Right lung (tissue), 5 donors: ENCODE data around the gene LPO. TPM values are rescaled to one million over a fixed set of nuclear protein-coding genes. Genes with fewer than 3 reads are reported as not detected.

ENCODE experiments used
- DNase-seq, 2 donors: peaks; one replicate each; pipeline ENCODE4 v3.0.0-alpha.2; 2013
- polyA plus RNA-seq, 5 donors: library from polyadenylated mRNA; unstranded; fragments of 120-200 nt; gene quantifications; one replicate each; pipeline versions ENCODE4 v1.2.1 to v1.2.3, GENCODE V29; 2013; ENCODE audit warnings: inconsistent platforms in 1 of 5, low replicate concordance in 1 of 5; ENCODE audit not compliant: insufficient read length in 5 of 5, insufficient read depth in 1 of 5

Gene LPO
- polyA plus RNA-seq, 5 donors, result 0.05 to 0.29 (median 0.12) TPM

DNA sequence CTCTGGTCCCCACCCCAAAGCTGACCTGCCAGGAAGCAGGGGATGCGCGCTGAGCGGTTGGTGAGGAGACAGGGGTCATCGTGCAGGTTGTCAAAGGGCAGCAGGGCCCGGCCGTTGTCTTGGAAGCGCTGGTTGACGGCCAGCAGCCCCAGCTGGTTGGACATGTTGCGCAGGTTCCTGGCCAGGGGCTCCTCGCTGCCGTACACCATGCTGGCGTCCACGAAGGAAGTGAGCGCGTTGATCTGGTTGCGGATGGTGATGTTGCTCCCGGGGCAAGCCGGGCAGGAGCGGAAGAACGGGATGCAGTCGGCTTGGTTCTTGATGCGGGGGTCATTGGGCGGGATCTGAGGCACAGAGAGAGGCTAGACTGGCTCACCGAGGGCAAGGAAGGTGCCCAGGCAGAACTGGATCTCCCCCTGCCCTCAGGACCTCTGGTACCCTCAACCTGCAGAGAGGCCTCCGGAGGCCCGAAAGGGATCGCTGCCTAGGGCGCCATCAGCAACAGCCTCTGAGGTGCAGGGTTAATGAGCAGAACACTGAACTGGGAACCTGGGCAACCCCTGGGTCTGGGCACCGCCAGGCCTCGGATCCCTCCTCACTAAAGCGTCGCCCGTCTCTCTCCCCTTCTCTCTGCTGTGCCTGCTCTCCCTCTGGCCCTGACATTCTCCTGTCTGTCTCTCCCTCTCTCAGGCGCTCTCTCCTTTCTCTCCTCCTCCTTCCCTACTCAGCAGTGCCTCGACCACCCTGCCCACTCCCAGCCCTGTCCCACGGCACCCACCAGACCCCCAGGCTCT, 39.6 kb downstream of the LPO start:
- DNase-seq, result no peak

DNA sequence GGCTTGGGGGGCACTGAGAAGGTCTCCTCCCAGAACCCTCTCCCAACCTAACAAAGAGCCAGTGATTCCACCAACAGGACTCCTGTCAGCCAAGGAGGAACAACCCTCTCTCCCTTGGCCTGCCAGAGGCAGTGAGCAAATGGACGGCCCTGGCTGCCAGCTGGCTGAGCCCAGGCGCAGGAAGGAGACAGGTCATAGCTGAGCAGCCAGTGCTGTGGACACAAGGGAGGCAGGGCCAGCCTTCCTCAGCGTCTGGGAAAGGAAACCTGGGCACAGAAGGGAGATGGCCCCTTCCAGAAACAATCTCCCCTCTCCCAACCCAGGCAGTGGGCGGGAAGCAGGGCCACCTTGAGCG, 40.3 kb downstream of the LPO start:
- DNase-seq, result no peak

DNA sequence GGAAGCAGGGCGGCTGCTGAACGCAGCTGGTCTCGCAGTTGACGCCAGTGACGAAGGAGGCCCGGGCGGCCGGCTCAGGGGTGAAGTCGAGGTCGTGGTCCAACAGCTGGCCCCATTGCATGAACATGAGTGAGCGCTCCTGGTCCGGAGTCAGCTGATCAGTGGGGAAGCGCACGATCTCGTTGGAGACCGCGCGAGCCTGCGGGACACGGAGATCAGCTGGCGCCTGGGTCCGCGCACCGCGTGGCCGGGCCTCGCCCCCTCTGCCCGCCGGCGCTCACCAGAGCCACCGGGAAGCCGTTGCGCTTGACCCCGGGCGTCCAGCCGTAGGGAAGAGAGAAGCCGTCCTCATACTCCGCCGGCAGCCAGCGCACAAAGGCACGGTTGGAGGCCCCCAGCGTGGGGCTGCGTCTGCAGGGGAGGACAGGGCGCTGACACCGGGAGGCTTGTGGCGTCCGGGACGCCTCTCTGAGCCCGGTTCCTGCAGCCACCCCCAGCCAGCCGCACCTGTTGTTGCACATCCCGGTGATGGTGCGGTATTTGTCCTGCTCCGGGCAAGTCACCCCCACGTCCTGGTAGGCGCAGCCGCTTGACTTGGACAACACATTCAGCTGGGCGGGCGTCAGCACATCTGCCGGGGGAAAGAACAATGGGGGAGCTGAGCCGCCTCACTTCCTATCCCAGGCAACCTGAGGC, 40.8 kb downstream of the LPO start:
- peak; percentile 61 to 62 for DNase-seq

DNA sequence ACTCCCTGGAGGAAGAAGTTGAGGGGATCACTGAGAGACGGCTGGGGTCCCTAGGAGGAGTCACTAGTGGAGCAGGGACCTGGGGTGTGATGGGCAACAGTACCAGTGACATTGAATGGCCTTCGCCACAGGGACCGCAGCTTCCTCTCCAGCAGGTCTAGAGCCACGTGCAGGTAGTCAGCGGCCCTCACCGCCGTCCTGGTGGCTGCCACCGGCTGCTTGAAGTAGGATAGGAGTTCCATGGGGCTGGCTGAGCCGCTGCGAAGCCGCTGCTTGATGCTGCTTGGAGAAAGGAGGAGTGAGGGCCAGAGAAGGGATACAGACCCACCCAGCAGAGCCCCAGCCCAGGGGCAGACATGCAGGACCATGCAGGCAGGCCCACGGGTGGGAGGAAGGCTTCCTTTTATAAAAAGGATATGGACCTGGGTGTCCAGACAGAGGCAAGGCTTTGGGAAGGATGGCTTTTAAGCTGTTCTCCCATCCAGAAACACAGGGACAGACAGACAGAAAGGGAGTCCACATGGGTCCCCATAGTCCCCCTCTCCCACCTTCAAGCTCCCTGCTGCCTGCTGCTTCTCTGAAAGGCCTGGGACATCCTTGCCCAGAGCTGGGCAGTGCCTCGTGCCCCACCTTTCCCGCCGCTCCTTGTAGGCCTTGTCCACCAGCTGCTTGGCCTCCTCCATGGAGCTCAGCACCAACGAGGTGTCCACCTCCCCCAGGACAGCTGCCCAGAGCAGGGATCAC, 41.5 kb downstream of the LPO start:
- DNase-seq, result no peak

DNA sequence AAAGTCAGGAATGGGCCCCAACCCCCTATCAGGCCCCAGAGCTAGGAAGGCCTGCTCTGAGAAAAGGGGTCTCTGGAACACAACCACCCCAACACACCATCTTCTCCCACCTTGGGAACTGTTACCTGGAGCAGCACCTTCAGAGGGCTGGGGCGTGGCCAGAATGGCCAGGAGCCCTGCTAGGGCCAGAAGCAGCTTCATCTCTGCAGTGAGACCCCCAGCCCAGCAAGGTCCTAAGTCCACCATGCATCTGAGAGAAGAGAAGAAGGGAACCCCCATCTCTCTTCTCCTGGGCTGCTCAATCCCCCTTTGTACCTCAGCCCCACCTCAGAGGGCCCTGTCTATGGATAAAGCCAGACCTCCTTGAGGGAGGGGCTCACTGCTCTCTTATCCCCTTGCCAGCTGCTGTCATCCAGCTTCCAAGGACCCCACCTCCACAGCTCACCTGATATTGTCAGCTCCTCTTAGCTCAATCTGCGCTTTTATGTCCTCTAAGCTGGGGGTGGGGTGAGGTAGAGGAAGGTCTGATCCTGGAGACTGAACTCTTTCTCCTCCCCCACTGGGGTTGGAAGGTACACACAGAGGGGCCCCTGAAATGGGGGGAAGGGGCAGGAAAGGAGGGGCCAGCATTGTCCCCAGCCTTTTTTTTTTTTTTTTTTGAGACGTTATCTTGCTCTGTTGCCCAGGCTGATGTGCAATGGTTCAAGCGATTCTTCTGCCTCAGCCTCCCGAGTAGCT, 42.3 kb downstream of the LPO start, which contains the start of gene MPO:
TSS of gene MPO (minus strand) at position 456 of the 738 bp plus-strand sequence. CDS start at position 279, 177 bp downstream.
- DNase-seq, result no peak

DNA sequence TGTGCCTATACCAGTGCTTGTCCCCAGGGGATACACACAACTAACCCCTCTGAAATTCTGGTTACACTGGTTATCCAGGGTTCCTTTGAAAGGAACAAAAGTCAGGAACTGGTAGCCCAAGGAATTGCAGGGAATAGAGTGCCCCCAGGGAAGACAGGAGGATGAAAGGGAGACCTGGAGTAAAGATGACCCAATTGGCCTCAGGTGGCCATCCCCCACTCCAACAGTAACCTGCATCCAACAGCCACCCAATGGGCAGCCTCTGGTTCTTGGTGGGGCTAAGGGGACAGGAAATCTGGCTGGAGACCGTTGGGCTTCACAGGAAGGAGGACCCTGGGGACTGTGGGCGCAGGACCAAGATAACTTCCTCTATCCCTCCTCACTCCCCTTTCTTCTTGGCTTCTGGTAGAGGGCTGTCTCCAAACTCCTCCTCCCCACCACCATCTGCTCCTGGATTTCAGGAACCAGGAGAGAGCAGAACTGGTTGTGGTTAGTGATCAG, 43.2 kb downstream of the LPO start:
- DNase-seq, result no peak

DNA sequence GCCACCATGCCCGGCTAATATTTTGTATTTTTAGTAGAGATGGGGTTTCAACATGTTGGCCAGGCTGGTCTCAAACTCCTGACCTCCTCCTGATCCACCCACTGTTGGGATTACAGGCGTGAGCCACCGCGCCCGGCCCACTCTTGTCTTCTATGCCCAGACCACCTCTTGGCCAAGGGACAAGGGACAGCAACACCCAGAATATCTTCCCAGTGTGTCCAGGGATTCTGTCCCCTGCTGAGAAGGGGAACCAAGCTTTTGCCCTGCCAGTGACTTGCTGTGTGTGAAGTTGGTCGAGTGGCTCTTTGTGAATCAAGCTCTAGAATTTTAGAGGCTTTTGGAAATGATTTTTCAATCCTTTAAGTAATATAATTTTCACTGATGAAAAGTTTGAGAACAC, 44.1 kb downstream of the LPO start:
- DNase-seq, result no peak

DNA sequence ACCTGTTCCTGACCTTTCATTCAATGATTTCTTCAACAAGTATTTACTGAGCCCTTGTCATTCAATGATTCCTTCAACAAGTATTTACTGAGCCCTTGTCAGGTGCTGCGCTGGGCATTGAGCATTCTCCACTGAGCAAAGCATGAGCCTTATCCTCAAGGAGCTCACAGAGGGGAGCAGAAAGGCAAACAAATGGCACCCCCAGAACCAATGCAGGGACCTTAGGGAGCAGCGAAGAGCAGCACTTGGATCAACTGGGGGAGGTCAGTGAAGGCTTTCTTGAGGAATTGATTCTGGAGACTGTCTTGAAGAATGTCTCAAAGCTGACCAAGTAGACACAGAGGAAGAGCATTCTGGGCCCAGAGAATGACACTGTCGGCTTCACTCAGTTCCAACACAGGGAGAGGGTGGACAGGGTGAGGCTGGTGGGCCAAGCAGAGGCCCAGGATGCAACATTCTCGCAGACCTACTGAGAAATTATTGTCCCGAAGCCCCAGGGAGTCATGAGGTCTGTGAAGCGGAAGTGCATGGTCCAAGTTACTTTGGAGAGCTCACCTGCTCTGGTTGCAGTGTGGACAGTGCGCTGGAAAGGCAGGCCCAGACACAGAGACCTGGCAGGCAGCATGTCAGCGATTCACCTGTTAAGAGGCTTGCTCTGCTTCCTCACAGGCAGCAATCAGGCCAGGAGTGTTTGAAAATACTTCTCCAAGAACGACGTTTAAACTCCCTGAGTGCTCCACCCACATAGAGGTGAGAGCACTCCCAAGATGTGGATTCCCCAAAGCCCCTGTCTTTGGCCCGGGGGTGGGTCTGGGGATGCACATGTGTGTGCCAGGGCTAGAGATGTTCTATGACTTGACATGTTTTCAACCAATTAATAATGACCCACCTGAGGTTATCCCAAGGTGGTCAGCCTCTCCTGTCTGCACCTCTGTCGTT, 45.6 kb downstream of the LPO start:
- DNase-seq, result no peak

DNA sequence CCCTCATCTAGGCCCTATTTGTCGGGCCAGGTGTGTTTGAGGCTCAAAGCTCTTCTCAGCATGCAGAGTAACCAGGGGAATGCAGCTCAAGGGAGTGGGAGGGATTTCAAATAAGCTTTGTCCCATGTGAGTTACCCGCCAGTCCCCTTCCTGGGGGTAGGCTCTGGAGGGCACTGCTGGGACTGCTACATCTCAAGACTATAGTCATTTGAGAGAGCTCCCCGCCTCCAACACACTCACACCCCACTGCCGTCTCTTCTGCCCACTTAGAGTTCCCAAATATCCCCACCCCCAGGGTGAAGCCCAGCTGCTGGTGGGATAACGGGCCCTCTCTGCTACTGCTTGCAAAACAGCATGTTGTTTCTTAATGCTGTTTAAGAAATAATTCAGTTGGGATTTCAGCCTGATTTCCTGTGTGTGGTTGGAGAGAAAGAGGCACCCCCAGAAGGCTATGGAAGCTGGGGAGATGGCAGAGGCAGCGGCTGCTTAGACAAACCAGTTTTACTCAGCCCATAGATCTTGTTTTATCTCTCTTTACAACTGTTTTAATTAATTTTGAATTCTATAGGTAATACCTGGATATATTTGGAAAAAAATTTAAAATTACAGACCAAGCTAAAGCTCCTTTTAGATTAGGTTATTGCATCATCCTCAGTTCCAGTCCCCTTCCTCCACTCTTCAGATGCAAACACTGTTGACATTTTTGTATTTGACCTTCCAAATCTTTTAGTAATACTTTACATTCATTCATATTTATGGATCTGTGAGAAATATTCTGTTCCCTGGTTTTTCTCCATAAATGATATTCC, 46.4 kb downstream of the LPO start:
- no peak for DNase-seq

DNA sequence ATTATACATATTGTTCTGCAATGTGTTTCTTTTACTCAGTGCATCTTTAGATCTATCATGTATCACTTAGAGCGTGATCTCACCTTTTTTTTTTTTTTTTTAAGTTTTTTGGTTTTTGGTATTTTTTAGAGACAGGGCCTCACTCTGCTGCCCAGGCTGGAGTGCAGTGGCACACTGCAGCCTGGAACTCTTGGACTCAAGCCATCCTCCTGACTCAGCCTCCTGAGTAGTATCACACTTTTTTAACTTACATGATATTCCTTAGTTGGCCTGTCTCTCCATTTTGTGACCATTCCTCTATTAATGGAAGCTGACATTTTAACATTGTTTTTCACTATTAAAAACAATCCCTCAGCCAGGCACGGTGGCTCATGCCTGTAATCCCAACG, 47.0 kb downstream of the LPO start:
- DNase-seq, result no peak

DNA sequence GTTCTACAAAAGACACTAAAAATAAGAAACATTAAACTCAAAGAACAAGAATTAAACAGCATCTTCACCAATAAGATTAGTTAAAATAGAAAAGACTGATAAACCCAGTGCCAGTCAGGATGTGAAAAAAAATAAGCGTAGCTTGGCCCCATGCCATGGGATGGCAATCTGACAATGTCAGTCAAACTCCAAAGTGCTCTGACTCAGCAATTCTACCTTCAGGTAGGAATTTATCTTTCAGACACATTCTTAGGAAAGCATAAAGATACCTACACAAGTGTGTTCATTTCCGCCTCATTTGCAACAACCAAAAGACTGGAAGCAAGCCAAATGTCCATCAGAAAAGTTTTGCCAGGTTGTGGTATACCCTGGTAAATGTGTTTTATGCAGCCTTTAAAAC, 51.5 kb downstream of the LPO start:
- DNase-seq, result no peak

DNA sequence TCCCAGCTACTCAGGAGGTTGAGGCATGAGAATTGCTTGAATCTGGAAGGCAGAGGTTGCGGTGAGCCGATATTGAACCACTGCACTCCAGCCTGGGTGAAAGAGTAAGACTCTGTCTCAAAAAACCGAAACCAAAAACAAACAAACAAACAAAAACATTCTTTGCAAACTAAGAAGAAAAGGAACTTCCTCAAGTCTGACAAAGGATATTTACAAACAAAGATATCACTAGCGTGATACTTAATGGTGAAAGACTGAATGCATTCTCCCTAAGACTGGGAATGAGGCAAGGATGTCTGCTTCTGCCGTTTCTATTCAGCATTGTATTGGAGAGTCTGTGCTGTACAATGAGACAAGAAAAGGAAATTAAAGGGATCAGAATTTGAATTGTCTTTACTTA, 52.9 kb downstream of the LPO start:
- DNase-seq, result no peak

DNA sequence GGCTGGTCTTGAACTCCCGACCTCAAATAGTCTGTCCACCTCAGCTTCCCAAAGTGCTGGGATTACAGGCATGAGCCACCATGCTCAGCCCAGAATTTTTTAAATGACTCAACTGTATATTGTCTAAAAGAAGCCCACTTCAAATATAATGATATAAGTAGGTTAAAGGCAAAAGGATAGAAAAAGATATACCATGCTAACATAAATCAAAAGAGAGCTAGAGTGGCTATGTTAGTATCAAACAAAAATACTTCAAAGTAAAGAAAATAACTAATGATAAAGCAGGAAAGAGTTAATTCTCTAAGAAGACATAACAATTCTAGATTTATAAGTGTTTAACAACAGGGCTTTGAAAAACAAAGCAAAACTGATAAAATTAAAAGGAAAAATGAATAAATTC, 55.6 kb downstream of the LPO start:
- DNase-seq, result no peak

DNA sequence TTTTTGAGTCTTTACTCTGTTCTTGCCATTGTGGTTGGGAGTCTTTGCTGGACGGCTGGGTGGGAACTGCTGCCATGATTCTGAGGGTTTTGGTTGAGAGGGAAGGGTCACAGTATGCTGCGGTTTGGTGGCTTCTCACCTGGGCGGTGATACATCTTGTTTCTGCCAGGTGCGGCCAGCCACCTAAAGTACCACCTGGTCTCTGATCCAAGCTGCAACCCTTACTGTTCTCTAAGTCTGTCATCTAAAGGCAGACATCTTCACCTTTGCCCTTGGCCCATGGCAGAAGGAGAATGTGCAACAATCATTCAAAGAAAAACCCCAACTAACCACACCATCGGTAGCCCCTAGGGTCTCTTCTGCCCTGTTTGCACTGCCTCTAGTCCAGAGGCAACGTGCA, 62.0 kb downstream of the LPO start:
- DNase-seq, result no peak

DNA sequence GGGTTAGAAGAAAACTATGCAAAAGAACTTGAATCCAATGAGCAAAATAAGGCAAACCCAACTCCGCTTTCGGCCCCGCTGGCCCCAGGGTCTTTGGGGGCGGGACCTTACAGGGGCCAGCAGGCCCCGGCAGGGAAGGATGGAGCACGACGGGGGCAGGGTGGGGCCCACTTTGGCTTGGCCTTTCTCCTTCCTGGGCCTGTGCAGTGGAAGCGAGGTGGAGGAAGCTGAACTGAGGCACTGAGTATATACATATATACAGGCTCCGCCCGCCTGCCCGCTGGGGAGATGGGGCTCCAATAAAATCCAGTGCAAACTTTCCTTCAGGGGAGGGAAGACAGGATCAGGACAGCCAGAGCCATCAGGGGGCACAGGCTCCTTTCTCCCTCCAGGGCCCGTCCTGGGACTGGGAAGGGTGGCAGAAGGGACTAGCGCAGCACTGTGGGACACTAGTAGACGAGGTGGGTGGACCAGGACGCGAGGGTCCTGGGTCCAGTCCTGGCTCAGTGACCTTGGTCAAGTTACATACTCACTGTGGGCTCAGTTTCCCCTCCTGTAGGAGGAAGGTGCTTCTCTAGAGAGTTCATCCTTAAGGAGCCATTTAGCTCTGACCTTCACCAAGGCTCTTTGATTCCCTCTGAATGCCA, 63.2 kb downstream of the LPO start:
- DNase-seq, result no peak

DNA sequence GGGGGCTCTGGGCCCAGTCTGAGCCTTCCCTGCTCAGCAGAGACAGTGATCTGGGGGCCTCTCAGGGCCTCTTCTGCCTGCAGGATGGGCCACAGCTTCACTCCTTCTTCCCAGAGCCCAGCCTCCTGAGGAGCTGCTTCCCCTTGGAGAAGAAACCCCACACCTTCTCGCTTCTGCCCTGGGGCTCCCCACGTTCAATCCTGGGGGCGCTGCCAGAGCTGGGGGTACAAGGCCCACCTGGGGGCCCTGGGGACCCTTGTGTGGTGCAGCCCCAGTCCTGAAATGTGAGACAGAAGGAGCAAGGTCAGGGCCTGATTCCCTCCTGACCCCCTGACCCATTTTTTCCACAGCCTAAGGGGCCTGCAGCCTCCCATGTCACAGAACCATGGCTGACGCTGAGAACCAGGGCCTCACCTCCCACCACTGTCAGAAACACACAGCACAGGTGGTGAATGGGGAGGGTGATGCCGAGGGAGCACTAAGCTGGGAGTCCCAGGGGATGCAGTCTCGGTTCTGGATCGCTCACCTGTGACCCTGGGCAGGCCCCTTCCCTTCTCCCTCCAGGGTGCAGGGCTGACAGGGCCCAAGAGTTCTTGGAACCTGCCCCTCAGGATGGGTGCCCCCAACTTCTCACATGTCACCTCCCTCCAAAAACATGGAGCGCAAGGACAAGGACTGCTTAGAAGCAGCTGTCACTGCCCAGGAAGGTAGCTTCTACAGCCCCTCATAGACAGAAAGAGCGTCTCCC, 64.0 kb downstream of the LPO start:
- DNase-seq, result no peak

DNA sequence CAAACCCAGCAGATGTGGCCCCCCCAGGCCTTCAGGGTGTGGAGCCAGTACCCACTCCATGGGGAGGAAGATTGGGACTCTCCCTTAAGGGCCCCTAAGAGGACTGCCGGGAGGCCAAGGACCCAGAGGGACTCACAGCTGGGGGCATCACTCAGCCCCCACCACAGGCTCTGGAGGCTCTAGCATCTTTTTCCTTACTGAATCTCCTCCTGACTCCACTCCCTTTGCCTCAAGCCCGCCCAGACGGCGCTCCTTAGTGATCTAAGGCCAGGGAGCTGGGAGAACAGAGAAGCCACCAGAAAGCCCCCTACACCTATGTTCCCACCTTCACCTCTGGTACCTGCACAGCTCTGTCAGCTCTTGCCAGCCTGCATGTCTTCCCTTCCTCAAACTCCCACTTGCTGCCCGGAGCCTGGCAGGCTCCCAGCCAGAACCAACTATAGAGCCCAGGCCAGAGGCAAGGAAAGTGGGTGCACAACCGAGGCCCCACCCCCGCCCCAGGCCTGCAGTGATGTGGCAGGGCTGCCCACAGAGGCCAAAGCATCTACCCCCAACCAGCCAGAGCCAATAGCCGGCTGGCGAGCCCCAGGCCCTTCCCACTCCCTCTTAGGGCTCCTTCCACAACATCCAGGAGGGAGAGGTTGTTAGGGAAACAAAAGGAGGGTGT, 64.7 kb downstream of the LPO start:
- DNase-seq, result no peak
